MCF 10A (cell line): ENCODE data around the gene RAMACL. TPM values are rescaled to one million over a fixed set of nuclear protein-coding genes. Genes with fewer than 3 reads are reported as not detected.

Experiments
- BruUV-seq: library from RNA; stranded (reverse); fragments of 400-500 nt; replicated peaks from 2 replicates; lab custom pipeline; 2021; lab: Mats Ljungman, UMichigan
- CTCF ChIA-PET: fragments of 300-600 bp; sonication (Branson Sonifier 250); formaldehyde crosslinking; extraction: SDS; loops from one replicate; lab custom pipeline; 2021; ENCODE audit warnings: antibody characterized with exemption, inconsistent platforms; lab: Yijun Ruan, JAX
- POLR2A ChIA-PET: fragments of 300-600, 350-650 bp; sonication (Branson Sonifier 250); formaldehyde crosslinking; extraction: SDS; loops from one replicate; lab custom pipeline; 2020; ENCODE audit warnings: antibody characterized with exemption, inconsistent platforms; lab: Yijun Ruan, JAX
- DNase-seq: peaks from one replicate; pipeline ENCODE4 v3.0.0-alpha.2; 2018; ENCODE audit not compliant: unreplicated experiment
- H3K27ac Mint-ChIP-seq: one replicate; pipeline ENCODE4 v1.8.0; 2022; ENCODE audit warnings: mild to moderate bottlenecking, low read depth, mixed read lengths; ENCODE audit not compliant: unreplicated experiment
- H3K27me3 Mint-ChIP-seq: one replicate; pipeline ENCODE4 v1.8.0; 2022; ENCODE audit warnings: mixed read lengths; ENCODE audit not compliant: insufficient read depth, unreplicated experiment
- H3K36me3 Mint-ChIP-seq: one replicate; pipeline ENCODE4 v1.8.0; 2022; ENCODE audit warnings: mild to moderate bottlenecking, moderate library complexity, mixed read lengths; ENCODE audit not compliant: insufficient read depth, unreplicated experiment
- H3K4me1 Mint-ChIP-seq: one replicate; pipeline ENCODE4 v1.8.0; 2022; ENCODE audit warnings: mixed read lengths; ENCODE audit not compliant: insufficient read depth, unreplicated experiment
- H3K4me3 Mint-ChIP-seq: one replicate; pipeline ENCODE4 v1.8.0; 2022; ENCODE audit warnings: mild to moderate bottlenecking, moderate library complexity, mixed read lengths; ENCODE audit not compliant: unreplicated experiment
- H3K9me3 Mint-ChIP-seq: one replicate; pipeline ENCODE4 v1.8.0; 2022; ENCODE audit warnings: mixed read lengths; ENCODE audit not compliant: unreplicated experiment
- CTCF ChIP-seq: fragments of 200-600 bp; IDR thresholded peaks from one replicate; pipeline ENCODE4 v1.8.0; 2022; ENCODE audit warnings: antibody characterized with exemption, mild to moderate bottlenecking; ENCODE audit not compliant: unreplicated experiment
- intact Hi-C: fragments of 100-400 bp; cut with micrococcal nuclease; formaldehyde crosslinking; loops from 2 replicates; pipeline ENCODE4 v1.14.1; 2022
- total RNA-seq: library from RNA; stranded (reverse); gene quantifications from 2 replicates; pipeline ENCODE4 v1.2.3, GENCODE V29; 2022

The RAMACL gene
- total RNA-seq, 1 experiment from 2014 or later, result 5.3 TPM

GRCh38 chr6:166614171-166614583 lies 27.7 kb upstream of the RAMACL start:
- H3K4me3 Mint-ChIP-seq, result peak overlapping the region; percentile 34

GRCh38 chr6:166613027-166613426 lies 26.5 kb upstream of the RAMACL start:
- H3K4me3 Mint-ChIP-seq, result no peak overlapping the region
- H3K27me3 Mint-ChIP-seq, result no peaks in the 10 kb centered on the region
- ChIA-PET CTCF (interaction anchor here (0.6 to 1.3 kb wide), 3 partner anchors 14 to 309 kb away, joined by 3 read pairs; no protein-coding TSS in a partner anchor), POLR2A (interaction anchor here (1.1 to 3.3 kb wide), 4 partner anchors 12 to 58 kb away, joined by 4 to 17 read pairs (median 11); partner anchors contain the start of gene RPS6KA2)
- no peak for DNase-seq
- H3K36me3 Mint-ChIP-seq, result peaks cover 56% of the 10 kb centered on the region
- H3K9me3 Mint-ChIP-seq, result no peaks in the 10 kb centered on the region
- peaks cover 58% of the 10 kb centered on the region for H3K4me1 Mint-ChIP-seq
- BruUV-seq, result no TSS peak
- intact Hi-C loops, result no loop called here
- peak overlapping the region; percentile 86 for H3K27ac Mint-ChIP-seq
- no peak for TF ChIP-seq CTCF

More at GRCh38 chr6:166614171-166614583, 27.7 kb upstream of the RAMACL start:
- Mint-ChIP-seq H3K4me1 (peaks cover 68% of the 10 kb centered on the region), H3K36me3 (peaks cover 58% of the 10 kb centered on the region), H3K27ac (peak overlapping the region; percentile 75), H3K9me3 (no peaks in the 10 kb centered on the region), H3K27me3 (no peaks in the 10 kb centered on the region)
- ChIA-PET POLR2A (interaction anchor here (0.8 kb wide), 1 partner anchor 21 kb away, joined by 4 read pairs; no protein-coding TSS in a partner anchor), CTCF (interaction anchor here (0.7 kb wide), 1 partner anchor 9 kb away, joined by 3 read pairs; no protein-coding TSS in a partner anchor)
- intact Hi-C loops, result no loop called here
- DNase-seq, result no peak
- BruUV-seq, result no TSS peak
- no peak for TF ChIP-seq CTCF

- BruUV-seq, result no TSS peak
- POLR2A ChIA-PET, result interaction anchor here (0.8 to 3.3 kb wide), 7 partner anchors 10 to 58 kb away, joined by 3 to 17 read pairs (median 6); partner anchors contain the start of gene RPS6KA2
- no peak overlapping the region for H3K4me3 Mint-ChIP-seq
- CTCF ChIA-PET, result interaction anchor here (0.9 to 1.5 kb wide), 3 partner anchors 15 to 45 kb away, joined by 3 to 5 read pairs (median 3); no protein-coding TSS in a partner anchor
- H3K9me3 Mint-ChIP-seq, result no peaks in the 10 kb centered on the region
- peaks cover 50% of the 10 kb centered on the region for H3K36me3 Mint-ChIP-seq
- no peaks in the 10 kb centered on the region for H3K27me3 Mint-ChIP-seq
- H3K27ac Mint-ChIP-seq, result peak overlapping the region; percentile 86
- intact Hi-C loops, result no loop called here
- no peak for DNase-seq
- TF ChIP-seq CTCF, result no peak
- H3K4me1 Mint-ChIP-seq, result peaks cover 55% of the 10 kb centered on the region
Observed at GRCh38 chr6:166612471-166612881, 26.0 kb upstream of the RAMACL start.

GRCh38 chr6:166611631-166612030 lies 25.2 kb upstream of the RAMACL start:
- Mint-ChIP-seq H3K4me1 (peaks cover 53% of the 10 kb centered on the region), H3K9me3 (no peaks in the 10 kb centered on the region), H3K27me3 (no peaks in the 10 kb centered on the region), H3K4me3 (no peak overlapping the region), H3K27ac (no peak overlapping the region), H3K36me3 (peaks cover 42% of the 10 kb centered on the region)
- ChIA-PET POLR2A (interaction anchor here (0.8 to 3.3 kb wide), 11 partner anchors 8 to 55 kb away, joined by 3 to 17 read pairs (median 6); partner anchors contain the start of gene RPS6KA2), CTCF (interaction anchor here (1.1 to 1.5 kb wide), 2 partner anchors 14 to 63 kb away, joined by 3 to 5 read pairs; no protein-coding TSS in a partner anchor)
- peak; percentile 30 for DNase-seq
- no peak for TF ChIP-seq CTCF
- intact Hi-C loops, result no loop called here
- no TSS peak for BruUV-seq
